Middle frontal gyrus (tissue), 1 donor: ENCODE results near the gene PSMD8.
"Not testable (repeated sequence)": the region's sequence is repeated elsewhere in the genome, so short reads cannot be mapped to it uniquely, and the experiment has no call there.

ENCODE experiments used
- DNase-seq: peaks from one replicate; pipeline ENCODE4 v3.0.0-alpha.2; 2015; ENCODE audit warnings: low spot score; ENCODE audit errors: extremely low spot score

Gene PSMD8

GRCh38 chr19:38374332-38375097 lies at the start of gene PSMD8:
TSS of gene PSMD8 (plus strand) at chr19:38374571. CDS start at chr19:38374602, 31 bp downstream.
- peak; percentile 97 for DNase-seq

GRCh38 chr19:38326591-38326990 lies 47.8 kb upstream of the PSMD8 start:
- DNase-seq: no peak

GRCh38 chr19:38329651-38330050 lies 44.7 kb upstream of the PSMD8 start:
- no peak for DNase-seq

- no peak for DNase-seq
Measured at GRCh38 chr19:38331728-38332127, 42.6 kb upstream of the PSMD8 start.

DNA sequence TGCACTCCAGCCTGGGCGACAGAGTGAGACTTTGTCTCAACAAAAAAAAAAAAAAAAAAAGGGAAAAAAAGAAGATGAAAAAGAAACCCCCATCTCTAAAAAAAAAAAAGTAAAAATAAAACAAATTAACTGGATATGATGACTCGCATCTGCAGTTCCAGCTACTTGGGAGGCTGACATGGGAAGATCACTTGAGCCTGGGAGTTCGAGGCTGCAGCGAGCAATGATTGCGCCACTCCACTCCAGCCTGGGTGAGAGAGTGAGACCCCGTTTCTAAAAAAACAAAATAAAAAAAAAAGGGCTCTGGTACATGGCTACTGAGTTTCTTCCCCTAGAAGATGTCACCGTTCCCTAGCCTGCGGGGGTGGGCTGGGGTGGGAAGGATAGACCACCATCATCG lies 41.1 kb upstream of the PSMD8 start:
- no peak for DNase-seq

DNA sequence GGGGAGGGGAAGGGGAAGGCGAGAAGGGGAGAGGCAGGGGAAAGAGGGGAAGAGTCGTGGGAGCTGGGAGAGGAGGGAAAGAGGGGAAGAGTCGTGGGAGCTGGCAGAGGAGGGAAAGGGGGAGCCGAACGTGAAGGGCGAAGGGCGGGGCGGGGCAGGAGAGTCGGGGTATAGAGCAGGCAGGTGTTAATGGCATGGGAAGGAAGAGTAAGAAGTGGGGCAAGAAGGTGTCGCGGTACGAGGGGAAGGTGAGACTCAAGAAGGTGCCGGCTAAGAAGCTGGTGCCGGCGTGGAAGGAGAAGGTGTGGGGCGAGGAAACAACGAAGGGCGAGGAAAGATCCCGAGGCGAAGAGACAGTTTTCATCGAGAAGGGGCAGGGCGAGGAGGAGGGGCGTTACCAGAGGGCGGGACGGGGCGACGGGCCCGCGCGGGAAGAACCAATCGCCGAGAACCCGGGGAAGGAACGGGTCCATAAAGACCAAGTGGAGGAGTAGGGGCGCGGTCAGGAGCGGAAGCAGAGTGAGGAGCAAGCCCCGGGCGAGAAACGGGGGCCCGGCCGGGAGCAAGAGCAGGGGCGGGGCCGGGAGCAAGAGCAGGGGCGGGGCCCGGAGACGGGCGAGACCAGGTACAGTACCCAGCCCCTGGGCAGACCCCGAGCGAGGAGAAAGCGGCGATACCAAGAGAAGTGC lies 38.3 kb upstream of the PSMD8 start:
- DNase-seq: peak; percentile 84

DNA sequence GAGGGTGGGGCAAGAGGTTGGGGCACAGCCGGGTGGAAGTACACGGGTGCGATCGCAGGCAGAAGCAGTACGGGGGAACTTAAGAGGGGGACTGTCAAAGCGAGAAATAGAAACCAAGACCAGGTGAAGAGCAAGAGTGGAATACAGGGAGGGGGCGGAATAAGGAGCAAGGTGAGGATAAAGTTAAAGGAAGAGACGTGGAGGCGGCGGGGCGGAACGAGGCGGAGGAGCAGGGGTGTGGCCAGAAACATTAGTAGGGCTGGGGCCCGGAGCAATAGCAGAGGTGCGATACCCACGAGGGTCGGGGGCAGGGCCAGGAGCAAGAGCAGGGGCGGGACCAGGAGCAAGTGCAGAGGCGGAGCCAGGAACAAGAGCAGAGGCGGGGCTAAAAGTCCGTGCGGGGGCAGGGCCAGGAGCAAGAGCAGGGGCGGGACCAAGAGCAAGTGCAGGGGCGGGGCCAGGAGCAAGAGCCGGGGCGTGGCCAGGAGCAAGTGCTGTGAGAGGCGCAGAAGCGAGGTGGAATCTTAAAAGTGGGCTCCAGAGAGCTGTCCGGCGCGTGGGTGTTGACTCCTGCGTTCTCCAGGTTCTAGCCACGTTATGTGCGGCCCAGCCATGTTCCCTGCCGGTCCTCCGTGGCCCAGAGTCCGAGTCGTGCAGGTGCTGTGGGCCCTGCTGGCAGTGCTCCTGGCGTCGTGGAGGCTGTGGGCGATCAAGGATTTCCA lies 37.6 kb upstream of the PSMD8 start:
- peak; percentile 70 for DNase-seq

- DNase-seq: no peak
Measured at GRCh38 chr19:38337360-38337653, 37.1 kb upstream of the PSMD8 start.

DNA sequence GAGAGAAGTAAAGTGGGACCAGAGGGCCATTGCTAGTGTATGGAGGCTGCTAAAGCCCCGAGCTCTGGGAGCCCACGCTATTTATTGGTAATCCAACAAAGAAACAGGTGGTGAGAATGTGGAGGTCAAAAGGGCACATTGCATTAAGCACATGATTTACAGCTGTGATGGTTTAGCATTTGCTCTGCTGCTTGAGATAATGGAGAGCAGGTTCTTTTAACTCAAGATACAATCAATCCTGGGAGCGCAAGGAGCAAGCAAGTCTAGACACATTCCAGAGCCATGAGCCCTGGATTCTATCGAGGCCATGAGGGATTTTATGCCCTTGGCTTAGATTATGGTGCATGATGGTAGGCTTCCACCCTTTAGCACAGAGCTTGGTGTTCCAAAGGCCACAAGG lies 35.4 kb upstream of the PSMD8 start:
- not testable (repeated sequence) for DNase-seq

DNA sequence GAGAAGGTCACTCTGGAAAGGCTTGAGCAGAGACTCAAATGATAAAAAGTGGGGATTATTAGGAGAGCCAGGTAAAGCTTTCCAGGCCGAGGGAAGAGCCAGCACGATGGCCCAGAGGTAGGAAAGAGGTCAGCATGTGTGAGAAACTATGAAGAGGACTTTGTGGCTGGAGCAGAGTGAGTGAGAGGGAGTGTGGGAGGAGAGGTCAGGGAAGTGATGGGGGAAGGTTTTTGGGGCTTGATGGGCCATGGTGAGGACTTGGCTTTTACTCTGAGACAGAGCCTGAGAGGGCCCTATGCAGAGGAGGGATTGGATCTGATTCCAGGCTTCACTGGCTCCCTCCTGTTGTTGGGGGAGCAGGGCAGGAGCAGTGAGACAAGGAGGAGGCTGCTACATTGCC lies 33.4 kb upstream of the PSMD8 start:
- DNase-seq: no peak

DNA sequence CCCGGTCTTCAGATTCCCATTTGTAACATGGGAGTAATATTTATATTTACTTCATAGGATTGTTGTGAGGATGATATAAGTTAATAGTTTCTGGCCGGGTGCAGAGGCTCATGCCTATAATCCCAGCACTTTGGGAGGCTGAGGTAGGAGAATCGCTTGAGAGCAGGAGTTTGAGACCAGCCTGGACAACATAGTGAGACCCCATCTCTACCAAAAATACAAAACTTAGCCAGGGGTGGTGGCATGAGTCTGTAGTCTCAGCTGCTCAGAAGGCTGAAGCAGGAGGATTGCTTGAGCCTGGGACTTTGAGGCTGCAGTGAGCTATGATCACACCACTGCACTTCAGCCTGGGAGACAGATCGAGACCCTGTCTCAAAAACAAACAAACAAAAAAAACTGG lies 27.5 kb upstream of the PSMD8 start:
- DNase-seq: no peak

DNA sequence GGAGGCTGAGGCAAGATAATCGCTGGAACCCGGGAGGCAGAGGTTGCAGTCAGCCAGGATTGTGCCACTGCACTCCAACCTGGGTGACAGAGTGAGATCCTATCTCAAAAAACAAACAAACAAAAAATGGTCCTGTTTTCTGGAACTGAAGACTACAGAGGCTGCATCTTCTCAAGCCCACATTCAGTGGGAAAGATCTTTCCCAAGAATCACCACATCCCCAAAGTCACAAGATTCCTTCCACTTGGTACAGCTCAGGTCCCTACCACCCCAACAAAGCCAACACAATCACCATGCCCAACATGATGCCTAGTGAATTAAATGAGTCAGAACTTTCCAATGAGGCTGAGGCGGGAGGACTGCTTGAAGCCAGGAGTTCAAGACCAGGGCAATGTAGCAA lies 23.5 kb upstream of the PSMD8 start:
- DNase-seq: no peak

GRCh38 chr19:38351865-38352395 lies 22.4 kb upstream of the PSMD8 start:
- DNase-seq: no peak

DNA sequence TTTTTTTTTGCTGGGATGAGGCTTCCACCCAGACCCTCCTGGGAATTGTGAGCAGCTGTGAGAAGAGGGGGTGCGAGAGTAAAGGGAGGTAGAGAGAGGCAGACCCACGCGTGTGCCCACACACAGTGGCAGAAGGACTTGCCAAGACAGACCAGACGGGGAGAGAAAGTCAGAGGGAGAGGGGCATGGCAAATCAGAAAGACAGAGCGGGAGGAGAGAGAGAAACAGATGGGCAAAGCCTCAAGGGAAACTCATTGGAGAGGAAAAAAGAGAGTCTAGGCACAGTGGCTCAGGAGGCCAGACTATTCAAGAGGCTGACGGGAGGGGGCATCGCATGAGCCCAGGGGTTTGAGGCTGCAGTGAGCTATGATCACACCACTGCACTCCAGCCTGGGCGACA lies 21.8 kb upstream of the PSMD8 start:
- DNase-seq: no peak

GRCh38 chr19:38355728-38356725 lies 18.3 kb upstream of the PSMD8 start:
- DNase-seq: no peak

DNA sequence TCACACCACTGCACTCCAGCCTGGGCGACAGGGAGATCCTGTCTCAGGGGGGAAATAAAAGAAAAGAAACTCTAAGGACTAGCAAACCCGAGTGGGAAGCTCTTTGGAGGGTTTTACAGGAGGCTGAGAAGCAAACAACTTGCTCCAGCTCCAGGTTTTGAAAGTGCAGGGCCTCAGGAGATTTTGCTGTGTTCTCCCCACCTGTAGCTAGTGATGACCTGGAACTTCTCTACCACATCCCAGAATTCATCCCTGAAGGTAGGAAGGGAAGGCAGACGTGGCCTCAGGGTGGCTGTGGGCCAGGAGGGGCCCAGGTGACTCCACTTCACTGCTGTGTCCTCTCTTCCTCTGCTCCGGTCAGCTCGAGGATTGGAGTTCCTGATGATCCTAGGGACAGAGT lies 16.3 kb upstream of the PSMD8 start:
- DNase-seq: no peak

- no peak for DNase-seq
Measured at GRCh38 chr19:38359242-38360021, 14.9 kb upstream of the PSMD8 start.

DNA sequence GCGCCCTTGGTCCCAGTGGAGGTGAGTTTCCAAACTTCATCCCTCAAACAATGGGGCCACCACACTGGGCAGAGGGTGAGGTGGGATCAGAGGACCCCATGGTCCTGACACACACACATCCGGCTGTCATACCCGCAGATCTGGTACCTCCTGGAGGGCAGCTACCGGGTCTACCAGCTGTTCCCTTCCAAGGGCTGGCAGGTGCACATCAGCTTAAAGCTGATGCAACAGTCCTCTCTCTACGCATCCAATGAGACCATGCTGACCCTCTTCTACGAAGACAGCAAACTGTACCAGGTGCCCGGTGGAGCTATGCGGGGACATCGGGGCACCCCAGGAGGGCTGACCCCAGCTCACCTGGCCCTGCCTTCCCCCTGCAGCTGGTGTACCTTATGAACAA lies 14.0 kb upstream of the PSMD8 start:
- no peak for DNase-seq

DNA sequence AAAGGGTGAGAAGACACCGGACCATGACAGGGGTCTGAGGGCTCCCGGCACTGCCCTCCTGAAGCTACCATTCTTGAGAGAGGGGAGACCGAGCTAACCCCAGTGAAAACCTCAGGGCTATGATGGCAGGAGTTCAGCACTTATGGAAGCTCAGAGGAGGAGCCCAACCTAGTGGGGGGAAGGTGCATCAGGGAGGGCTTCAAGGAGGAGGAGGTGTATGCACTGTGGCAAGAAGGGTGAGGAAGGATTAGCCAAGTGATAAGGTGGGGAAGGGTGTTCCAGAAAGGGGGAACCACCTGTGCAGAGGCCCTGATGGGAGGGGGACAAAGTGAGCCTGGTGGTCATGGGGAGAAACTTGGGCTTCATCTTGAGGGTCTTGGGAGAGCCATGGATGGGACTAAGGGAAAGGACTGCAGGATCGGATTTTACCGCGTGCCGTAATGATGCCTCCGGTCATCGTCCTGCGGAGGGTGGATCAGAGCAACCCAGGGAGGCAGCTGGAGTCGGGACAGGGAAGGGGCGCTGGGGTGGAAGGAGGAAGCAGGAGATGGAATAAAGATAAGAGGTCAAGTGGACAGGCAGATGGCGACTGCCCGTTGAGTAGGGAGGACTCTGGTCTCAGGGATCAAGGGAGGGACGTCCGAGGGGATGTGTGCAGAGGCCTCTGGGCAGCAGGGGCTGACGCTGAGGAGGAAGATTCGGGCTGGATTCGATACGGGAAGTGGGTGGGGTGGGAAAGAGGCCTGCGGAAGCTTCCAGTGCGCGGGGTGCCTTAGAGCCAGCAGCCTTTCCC lies 13.3 kb upstream of the PSMD8 start:
- DNase-seq: no peak
